Measurements from ENCODE around the gene ADCY7. TPM values are rescaled to one million over a fixed set of nuclear protein-coding genes. Genes with fewer than 3 reads are reported as not detected.
"Not testable (repeated sequence)": the region's sequence is repeated elsewhere in the genome, so short reads cannot be mapped to it uniquely, and the experiment has no call there.

The ADCY7 gene
- total and polyA plus RNA-seq, 9 of the 15 experiments (the other 6 are each of a cell fraction or from before 2014, with no cell fraction given), result 2.3 to 108 (median 28.6) TPM

- TF ChIP-seq ARID4B (CRISPR knock-in tag; IDR thresholded peaks at IDR 0.05) (no peak), HDGF (IDR thresholded peaks at IDR 0.05) (no peak), USF2 (CRISPR knock-in tag; IDR thresholded peaks at IDR 0.05) (no peak), SIRT6 (IDR thresholded peaks at IDR 0.05; ENCODE audit: low read depth, low read length) (no peak), PTRF (tag; IDR thresholded peaks at IDR 0.05) (no peak)
Observed at GRCh38 chr16:50238868-50239301, 27.5 kb upstream of the ADCY7 start (continued).

GRCh38 chr16:50243024-50243423 lies 23.3 kb upstream of the ADCY7 start:
- in situ Hi-C loops (cut with MboI); H3K27me3 ChIP-seq (ENCODE audit: control insufficient read depth in 2 of 2, insufficient read depth in 2 of 2, low read length in 2 of 2); H3K4me2 ChIP-seq (ENCODE audit: insufficient read depth, low read length); CTCF ChIA-PET (ENCODE audit: low intra/inter-chr PET ratio); DNase-seq (ENCODE audit: extremely low read depth in 1 of 4, low spot score in 3 of 4); H3K9ac ChIP-seq (ENCODE audit: insufficient read depth in 1 of 2, low read depth in 2 of 2, low read length in 2 of 2); H3K9me1 ChIP-seq (ENCODE audit: control insufficient read depth, insufficient read depth, low read length); intact Hi-C loops (cut with micrococcal nuclease); H3K9me3 ChIP-seq (replicated peaks; ENCODE audit: control insufficient read depth, insufficient read depth, low read depth, low read length); ATAC-seq; BruUV-seq (replicated peaks); H4K20me1 ChIP-seq (replicated peaks; ENCODE audit: control insufficient read depth, insufficient read depth, low read length); H2AFZ ChIP-seq (ENCODE audit: low read depth, low read length); H3K36me3 ChIP-seq (ENCODE audit: control insufficient read depth, insufficient read depth, low read length); FAIRE-seq; H3K27ac ChIP-seq (ENCODE audit: extremely low read depth, low read depth, low read length); H3K4me3 ChIP-seq: not testable (repeated sequence)
- TF ChIP-seq ADNP (tag; IDR thresholded peaks at IDR 0.05), result 0 out of 2 replicates have a peak, but pooled peaks have one; percentile 24
- WGBS (ENCODE audit: insufficient coverage, low coverage, missing lambda C conversion rate), result 67% methylated on average over 6 of the region's 6 CpGs
- POLR2A ChIA-PET, result interaction anchor here (0.6 to 1.5 kb wide), 3 partner anchors 9 to 148 kb away, joined by 3 to 4 read pairs (median 4); no protein-coding TSS in a partner anchor
- Histone ChIP-seq H3K4me1 (replicated peaks in 1 of 2; ENCODE audit: control insufficient read depth in 2 of 2, insufficient read depth in 2 of 2, low read length in 2 of 2) (peaks cover 17 to 30% of the 10 kb centered on the region in 2 experiments), H3K79me2 (ENCODE audit: control insufficient read depth, insufficient read depth, low read length) (peaks cover 19% of the 10 kb centered on the region)
